Thoracic aorta endothelial cell (primary cell): Measurements from ENCODE around the gene ELL. TPM values are rescaled to one million over a fixed set of nuclear protein-coding genes. Genes with fewer than 3 reads are reported as not detected.

ENCODE experiments used
- total RNA-seq: library from RNA; depleted of rRNA; stranded (reverse); fragments of >200 nt; gene quantifications from 2 replicates; pipeline ENCODE4 v1.2.3, GENCODE V29; 2012

ELL gene
- total RNA-seq: 10.6 and 16.2 TPM in 2 replicates

DNA sequence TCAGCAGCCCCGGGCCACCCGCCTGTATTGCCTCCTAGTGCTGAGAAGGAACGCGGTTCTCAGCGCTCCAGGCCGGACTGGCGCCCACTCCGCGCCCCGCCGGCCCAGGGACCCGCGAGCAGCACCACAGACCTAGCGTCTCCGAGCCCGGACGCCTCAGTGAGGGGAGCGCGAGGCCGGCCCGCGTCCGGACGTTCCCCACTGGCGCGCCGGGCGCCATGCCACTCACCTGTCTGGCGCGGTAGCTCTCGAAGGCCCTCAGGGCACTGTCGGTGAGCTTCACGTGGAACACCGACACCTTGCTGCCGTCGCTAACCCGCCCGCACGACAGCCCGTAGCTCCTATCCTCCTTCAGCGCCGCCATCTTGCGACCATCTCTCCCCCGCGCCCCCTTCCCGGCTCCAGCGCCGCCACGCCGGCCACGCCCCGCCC is at the start of gene ELL:
ELL (minus strand) TSS at position 379 of the 432 bp plus-strand sequence; CDS start at position 364, 15 bp downstream.

DNA sequence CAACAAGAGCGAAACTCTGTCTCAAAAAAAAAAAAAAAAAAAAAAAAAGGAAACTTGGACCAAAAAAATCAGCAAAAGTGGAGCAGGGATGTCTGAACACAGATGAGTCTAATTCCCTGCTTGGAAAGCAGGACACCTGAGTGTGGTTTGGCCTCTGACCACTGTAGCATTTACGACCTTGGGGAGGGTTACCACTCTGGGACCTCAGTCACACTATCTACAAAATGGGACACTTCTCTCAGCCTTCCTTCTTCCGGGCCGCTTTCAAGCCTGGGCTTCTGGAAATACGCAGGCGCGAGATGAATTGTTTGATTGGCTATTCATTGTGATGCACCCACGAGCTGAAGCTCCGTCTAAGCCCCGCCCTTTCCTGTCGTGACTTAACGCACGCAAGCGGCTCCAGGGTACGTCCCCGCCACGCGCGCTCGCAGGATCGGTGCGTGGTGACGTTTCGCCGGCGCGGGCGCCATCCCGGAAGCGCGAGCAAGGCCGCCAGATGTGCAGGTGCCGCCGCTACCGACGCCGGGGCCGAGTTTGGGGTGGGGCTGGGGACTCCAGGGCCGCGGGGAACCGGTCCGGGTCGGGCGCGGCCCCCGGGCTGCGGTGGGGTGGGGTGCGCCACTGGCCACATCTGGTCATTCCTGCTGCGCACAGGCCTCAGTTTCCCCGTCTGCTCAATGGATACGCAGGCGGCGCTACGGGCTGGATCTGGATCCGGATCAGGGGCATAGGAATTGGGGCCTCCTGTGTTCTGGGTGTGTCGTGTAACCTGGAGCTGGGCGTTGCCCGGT is 35.7 kb upstream of the ELL start, which contains the start of gene KXD1:
KXD1 (plus strand) TSS at position 460 of the 791 bp plus-strand sequence. CDS start 4,187 bp downstream, outside the sequence.

DNA sequence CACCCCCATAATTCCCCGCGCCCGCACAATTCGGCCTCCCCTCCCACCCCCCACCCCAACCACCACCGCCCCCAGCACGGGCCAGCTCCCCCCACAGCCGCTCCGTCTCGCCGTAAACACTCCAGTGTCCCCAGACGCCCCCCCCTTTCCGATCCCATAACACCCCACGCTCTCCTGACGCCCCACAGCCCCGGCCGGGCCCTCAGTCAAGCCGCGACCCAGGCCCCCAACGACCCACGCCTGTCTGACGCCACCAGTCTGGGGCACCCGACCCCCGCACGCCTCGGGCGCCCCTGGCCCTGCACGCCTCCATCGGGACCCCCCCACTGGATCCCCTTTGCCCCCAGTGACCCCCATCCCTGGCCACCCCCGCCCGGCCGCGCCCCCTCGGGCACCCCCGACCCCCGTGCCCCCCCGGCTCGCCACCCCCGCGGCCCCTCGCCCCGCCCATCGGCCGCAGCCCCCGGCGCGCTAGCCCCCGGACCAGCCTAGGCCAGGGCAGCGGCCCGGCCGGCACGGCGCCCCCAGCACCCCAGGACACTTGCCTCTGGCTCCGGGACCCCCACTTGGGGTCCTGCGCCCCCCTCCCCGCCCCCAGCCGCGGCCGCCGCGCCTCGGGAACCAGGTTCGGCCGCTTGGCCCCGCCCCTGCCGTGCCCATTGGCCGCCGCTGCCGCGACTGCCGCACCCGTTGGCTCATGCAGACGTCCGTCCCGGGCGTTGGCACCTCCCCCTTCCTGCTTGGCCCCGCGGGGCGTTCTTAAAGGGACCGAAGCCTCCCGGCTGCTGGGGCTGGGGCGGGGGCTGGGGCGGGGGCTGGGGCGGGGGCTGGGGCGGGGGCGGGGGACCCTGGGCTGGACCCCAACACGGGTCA is 21.3 kb upstream of the ELL start, which contains the start of gene FKBP8:
FKBP8 (minus strand) TSS at position 633 of the 873 bp plus-strand sequence. CDS start 1,603 bp downstream, outside the sequence.

DNA sequence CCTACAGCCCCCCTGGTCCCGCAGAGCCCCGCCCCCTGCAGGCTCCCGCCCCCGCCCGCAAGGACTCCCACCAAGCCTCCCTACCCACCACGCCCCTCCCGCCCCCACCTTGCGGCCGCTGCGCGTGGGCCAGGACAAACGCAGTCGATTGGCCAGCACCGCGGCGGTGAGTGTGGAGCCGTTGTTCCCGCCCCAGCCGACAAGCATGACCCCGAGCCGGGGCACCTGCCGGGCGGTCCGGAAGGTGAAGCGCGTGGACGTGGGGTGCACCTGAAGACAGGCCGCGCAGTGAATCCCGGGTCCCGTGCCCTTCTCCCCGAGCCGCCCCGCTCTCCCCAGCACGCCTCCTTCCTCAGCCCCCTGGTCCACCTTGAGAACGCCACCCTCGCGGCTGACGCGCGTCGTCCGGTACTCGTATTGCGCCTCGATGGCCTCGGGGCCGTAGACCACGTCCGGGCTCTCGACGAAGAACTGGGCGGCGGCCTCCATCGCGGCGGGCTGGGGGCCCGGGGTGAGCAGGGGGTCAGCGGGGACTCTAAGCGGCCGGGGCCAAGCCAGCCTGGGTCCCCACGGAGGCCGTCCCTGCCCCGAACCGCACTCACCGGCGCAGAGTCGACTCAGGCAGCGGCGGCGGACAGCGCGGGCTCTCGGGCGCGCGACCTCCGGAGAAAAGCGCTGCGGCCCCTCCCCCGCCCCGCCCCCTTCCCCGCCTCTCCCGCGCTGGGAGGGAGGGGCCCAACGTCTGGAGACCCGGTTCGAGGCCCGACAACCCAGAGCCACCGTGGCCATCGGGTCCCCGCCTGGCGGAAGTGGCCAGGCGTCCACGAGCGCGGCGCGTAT is 84.2 kb downstream of the ELL start, which contains the start of gene ISYNA1:
ISYNA1 (minus strand) TSS at position 643 of the 840 bp plus-strand sequence; CDS start at position 489, 154 bp downstream.

DNA sequence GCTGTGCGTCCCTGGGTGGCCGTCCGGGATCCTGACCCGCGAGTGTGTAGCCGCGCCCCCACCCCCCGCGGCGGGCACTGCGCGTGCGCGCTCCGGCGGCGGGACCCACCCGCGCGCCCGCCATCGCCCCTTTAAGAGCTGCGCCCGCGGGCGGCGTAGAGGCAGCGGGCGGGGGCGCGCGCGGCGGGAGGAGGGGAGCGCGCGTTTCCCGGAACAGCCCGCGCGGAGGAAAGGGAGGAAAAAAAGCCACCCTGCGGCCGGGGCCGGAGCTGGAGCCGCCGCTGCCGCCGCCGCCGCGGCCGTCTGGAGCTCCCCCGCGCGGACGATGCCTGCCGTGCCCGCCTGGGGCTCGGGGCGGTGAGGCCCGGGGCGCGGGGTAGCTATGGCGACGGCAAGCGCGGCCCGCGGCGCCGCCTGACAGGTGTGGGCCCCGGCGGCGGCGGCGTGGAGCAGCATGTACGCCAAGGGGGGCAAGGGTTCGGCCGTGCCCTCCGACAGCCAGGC is 102.6 kb downstream of the ELL start, which contains the start of gene SSBP4:
SSBP4 (plus strand) TSS at position 204 of the 504 bp plus-strand sequence; CDS start at position 455, 251 bp downstream.

DNA sequence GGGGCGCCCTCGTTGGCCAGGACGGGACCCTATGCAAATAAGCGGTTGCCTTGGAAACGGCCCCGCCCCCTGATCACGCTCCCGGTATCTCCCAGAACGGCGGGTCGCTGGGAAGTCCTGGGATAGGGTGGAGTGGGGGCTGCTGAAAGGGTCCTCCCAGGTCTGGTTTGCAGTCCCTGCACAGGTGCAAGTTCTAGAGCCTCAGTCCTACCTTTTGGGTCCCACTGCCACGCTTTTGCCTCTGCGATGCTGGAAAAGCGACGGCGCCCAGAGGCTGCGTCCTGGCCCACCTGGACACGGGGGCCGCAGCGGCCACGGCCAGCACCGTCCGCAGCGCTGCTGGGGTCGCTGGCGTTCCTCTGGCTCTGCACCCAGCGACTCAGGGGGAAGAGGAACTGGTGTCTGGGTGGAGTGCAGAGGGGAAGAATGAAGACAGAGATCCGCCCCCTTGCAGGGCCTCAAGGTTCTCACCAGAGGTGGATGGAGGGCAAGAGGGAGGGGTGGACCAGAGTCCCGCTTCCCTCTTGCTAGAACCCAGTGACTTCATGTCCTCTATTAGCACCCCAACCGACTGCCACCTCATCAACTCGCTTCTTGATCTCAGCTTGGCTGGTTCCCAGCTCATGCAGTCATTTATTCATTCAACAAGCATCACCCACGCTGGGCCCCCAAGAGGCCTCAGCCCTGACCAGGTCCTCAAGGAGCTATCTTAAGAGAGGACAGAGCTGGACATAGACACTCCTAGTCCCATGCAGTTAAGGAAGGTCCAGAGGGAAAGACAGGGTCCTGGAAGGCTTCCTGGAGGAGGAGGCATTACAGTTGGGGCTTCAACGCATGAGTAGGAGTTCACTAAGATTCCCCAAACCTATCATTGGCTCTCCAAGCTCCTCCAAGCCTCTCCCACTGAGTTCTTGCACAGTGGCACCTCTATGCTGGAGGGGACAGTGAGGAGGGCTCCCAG is 124.3 kb downstream of the ELL start, which contains the start of gene LRRC25:
LRRC25 (minus strand) TSS at position 381 of the 961 bp plus-strand sequence. CDS start 659 bp downstream, outside the sequence.

Other genes with a start within 250 kb of the ELL start
- gene IQCN, start 247.6 kb downstream of the ELL start, total RNA-seq: 0.22 and 0.40 TPM in 2 replicates
- 43.2 and 44.9 TPM in 2 replicates for gene JUND, start 240.4 kb downstream of the ELL start, total RNA-seq
- 115 and 138 TPM in 2 replicates for gene LSM4, start 199.0 kb downstream of the ELL start, total RNA-seq
- 18.5 and 22.5 TPM in 2 replicates for gene PGPEP1, start 181.5 kb downstream of the ELL start, total RNA-seq
- 103 and 114 TPM in 2 replicates for gene GDF15, start 135.9 kb downstream of the ELL start, total RNA-seq
- not detected in 2 replicates for gene LRRC25, start 124.4 kb downstream of the ELL start, total RNA-seq
- 82.0 and 110 TPM in 2 replicates for gene SSBP4, start 102.7 kb downstream of the ELL start, total RNA-seq
- 24.1 and 24.6 TPM in 2 replicates for gene ISYNA1, start 83.9 kb downstream of the ELL start, total RNA-seq
- 115 and 131 TPM in 2 replicates for gene FKBP8, start 21.5 kb upstream of the ELL start, total RNA-seq
- gene KXD1, start 35.8 kb upstream of the ELL start, total RNA-seq: 88.6 and 99.8 TPM in 2 replicates
- gene UBA52, start 49.8 kb upstream of the ELL start, total RNA-seq: 567 and 715 TPM in 2 replicates
- gene REX1BD, start 66.7 kb upstream of the ELL start, total RNA-seq: 43.6 and 49.3 TPM in 2 replicates
- 0.07 TPM in 1 of 2 replicates, not detected in the other for gene CRLF1, start 84.7 kb upstream of the ELL start, total RNA-seq
- 0.13 and 0.14 TPM in 2 replicates for gene TMEM59L, start 90.8 kb upstream of the ELL start, total RNA-seq
- 3.5 and 4.5 TPM in 2 replicates for gene KLHL26, start 115.0 kb upstream of the ELL start, total RNA-seq
- gene CRTC1, start 161.6 kb upstream of the ELL start, total RNA-seq: 1.2 and 1.9 TPM in 2 replicates